KMS-11 (cell line): ENCODE measurements around the gene SELE.

ENCODE experiments used
- H2AFZ ChIP-seq: fragments of 200-600 bp; sonication (generic); 2 replicates; pipeline ENCODE4 v1.6.1; 2016; ENCODE audit warnings: antibody characterized with exemption, mixed run types, low read depth
- H3K27ac ChIP-seq: fragments of 200-600 bp; sonication (generic); 2 replicates; pipeline ENCODE4 v1.6.1; 2016; ENCODE audit warnings: mild to moderate bottlenecking, mixed run types
- H3K27me3 ChIP-seq: fragments of 200-600 bp; sonication (generic); 2 replicates; pipeline ENCODE4 v1.6.1; 2017; ENCODE audit warnings: mild to moderate bottlenecking, low read depth, mixed run types, moderate library complexity; ENCODE audit not compliant: insufficient read depth
- H3K36me3 ChIP-seq: fragments of 200-600 bp; sonication (generic); 2 replicates; pipeline ENCODE4 v1.6.1; 2017; ENCODE audit warnings: mild to moderate bottlenecking, mixed run types; ENCODE audit not compliant: insufficient read depth
- H3K4me1 ChIP-seq: fragments of 200-600 bp; sonication (generic); 2 replicates; pipeline ENCODE4 v1.6.1; 2016; ENCODE audit warnings: mild to moderate bottlenecking, low read depth, mixed run types; ENCODE audit not compliant: poor library complexity, severe bottlenecking
- H3K4me2 ChIP-seq: fragments of 200-600 bp; sonication (generic); 2 replicates; pipeline ENCODE4 v1.7.0; 2016; ENCODE audit warnings: mild to moderate bottlenecking, mixed run types
- H3K4me3 ChIP-seq: fragments of 200-600 bp; sonication (generic); IDR thresholded peaks from 2 replicates; pipeline ENCODE4 v1.6.1; 2017; ENCODE audit warnings: low read depth, low read length, mixed read lengths; ENCODE audit not compliant: insufficient read depth
- H3K79me2 ChIP-seq: fragments of 200-600 bp; sonication (generic); 2 replicates; pipeline ENCODE4 v1.6.1; 2016; ENCODE audit warnings: low read depth, mixed run types; ENCODE audit not compliant: insufficient read depth
- H3K9ac ChIP-seq: fragments of 200-600 bp; sonication (generic); 2 replicates; pipeline ENCODE4 v1.6.1; 2016; ENCODE audit warnings: mild to moderate bottlenecking, mixed run types
- H4K20me1 ChIP-seq: fragments of 200-600 bp; sonication (generic); 2 replicates; pipeline ENCODE4 v1.6.1; 2016; ENCODE audit warnings: mild to moderate bottlenecking, mixed run types; ENCODE audit not compliant: insufficient read depth
- TF ChIP-seq, protein P1 (sequence below): fragments of 200-600 bp; sonication (generic); conservative IDR thresholded peaks from 2 replicates; pipeline ENCODE4 v1.6.1; 2017; ENCODE audit warnings: low read depth, mild to moderate bottlenecking, antibody characterized with exemption, low read length, moderate library complexity, mixed read lengths

SELE gene

DNA sequence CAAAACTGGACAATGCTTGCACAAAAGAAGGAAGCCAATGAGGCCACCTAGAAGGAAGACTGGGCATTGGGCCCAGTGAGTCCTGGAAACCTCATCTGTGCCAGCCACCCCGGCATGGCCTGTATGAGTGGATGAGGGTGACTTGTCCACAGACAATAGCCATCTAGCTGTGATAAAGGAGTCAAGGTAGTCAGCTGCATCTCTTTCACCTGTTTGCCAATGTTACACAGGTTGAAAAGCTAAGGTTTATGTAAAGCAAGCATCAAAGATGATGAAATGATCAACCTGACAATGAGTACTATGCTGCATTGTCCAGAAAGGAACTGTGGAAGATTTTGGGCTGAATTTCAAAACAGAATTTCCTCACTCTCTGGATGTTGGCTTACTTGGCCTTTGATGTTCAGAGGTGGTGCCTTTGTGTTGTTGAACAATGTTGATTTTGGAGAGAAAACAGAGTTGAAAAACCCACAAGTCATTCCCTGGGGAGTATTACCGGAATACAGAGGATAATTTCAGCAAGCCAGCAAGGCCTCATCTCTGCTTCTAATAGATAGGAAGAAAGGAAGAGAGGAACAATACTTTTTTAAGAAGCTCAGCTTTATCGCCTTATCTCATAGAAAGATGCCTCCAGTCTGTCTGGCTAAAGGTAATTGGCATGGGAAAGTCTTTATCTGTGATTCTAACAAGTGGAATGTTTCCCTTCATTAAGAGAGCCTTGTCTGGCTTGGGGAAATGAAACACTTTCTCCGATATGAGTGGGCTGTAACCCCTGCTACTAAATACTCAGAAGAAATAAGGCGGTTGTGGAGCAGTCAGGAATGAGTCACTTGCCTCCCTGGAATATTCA, 11.4 kb upstream of the SELE start:
- Histone ChIP-seq H3K9ac (no peak overlapping the region), H3K27ac (no peak overlapping the region), H3K27me3 (no peaks in the 10 kb centered on the region), H4K20me1 (no peaks in the 10 kb centered on the region), H3K4me2 (no peak overlapping the region), H3K4me3 (no peak overlapping the region), H3K79me2 (no peaks in the 10 kb centered on the region), H2AFZ (no peak overlapping the region), H3K4me1 (no peaks in the 10 kb centered on the region), H3K36me3 (no peaks in the 10 kb centered on the region)
- TF ChIP-seq, protein P1, sequence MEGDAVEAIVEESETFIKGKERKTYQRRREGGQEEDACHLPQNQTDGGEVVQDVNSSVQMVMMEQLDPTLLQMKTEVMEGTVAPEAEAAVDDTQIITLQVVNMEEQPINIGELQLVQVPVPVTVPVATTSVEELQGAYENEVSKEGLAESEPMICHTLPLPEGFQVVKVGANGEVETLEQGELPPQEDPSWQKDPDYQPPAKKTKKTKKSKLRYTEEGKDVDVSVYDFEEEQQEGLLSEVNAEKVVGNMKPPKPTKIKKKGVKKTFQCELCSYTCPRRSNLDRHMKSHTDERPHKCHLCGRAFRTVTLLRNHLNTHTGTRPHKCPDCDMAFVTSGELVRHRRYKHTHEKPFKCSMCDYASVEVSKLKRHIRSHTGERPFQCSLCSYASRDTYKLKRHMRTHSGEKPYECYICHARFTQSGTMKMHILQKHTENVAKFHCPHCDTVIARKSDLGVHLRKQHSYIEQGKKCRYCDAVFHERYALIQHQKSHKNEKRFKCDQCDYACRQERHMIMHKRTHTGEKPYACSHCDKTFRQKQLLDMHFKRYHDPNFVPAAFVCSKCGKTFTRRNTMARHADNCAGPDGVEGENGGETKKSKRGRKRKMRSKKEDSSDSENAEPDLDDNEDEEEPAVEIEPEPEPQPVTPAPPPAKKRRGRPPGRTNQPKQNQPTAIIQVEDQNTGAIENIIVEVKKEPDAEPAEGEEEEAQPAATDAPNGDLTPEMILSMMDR, result no peak

DNA sequence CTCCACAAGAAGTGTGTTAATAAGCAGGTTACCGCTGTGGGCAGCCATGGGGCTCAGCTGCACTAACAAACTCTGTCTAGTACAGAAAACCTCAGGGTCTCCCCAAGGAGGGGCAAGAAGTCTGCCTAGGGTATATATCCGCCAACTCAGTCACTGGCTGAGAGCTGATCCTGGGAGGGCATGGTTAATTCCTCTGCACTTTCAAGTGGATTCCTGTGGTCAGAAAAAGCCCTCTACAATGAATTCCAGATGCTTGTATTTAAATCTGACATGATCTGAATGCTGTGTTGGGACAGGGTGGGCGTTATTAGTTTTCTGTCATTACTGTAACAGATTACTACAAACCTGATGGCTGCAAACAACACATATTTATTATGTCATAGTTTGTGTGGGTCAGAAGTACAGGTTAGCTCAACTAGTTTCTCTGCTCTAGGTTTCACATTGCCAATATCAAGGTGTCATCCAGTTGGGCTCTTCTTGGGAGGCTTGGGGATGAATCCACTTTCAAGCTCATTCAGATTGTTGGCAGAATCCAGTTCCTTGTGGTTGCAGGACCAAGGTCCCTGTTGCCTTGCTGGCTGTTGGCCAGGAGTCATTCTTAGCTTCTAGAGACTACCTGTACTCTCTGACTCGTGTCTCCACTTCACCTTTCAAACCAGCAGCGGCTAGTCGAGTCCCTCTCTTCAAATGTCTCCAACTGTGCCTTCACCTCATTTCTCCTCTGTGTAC, 8.0 kb upstream of the SELE start:
- H3K4me1 ChIP-seq, result no peaks in the 10 kb centered on the region
- H3K79me2 ChIP-seq, result no peaks in the 10 kb centered on the region
- H3K4me3 ChIP-seq, result no peak overlapping the region
- no peak overlapping the region for H3K9ac ChIP-seq
- no peaks in the 10 kb centered on the region for H4K20me1 ChIP-seq
- no peak overlapping the region for H3K27ac ChIP-seq
- H3K36me3 ChIP-seq, result no peaks in the 10 kb centered on the region
- H3K4me2 ChIP-seq, result no peak overlapping the region
- no peaks in the 10 kb centered on the region for H3K27me3 ChIP-seq
- H2AFZ ChIP-seq, result no peak overlapping the region
- TF ChIP-seq, protein P1, result no peak

DNA sequence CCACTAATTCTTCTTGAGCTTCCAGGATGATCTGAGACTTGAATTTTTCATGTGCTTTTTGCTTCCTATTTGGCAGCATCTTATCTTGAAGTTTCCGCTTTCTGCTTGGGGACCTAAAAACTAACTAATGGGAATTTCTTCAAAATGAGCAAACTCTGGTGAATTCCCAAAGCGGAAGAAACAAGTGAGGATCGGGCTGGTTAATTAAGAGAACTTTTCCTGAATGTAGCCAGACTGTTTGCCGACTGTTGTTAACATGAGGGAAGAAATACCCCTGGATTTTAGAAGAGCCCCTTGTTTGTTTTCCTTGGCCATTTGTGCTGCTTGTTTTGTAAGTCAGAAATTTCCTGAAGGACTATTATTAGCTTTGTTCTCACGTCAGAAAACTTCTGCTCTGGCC, 6.1 kb upstream of the SELE start:
- Histone ChIP-seq H3K27ac (no peak overlapping the region), H3K9ac (no peak overlapping the region), H3K36me3 (no peaks in the 10 kb centered on the region), H3K27me3 (no peaks in the 10 kb centered on the region), H3K79me2 (no peaks in the 10 kb centered on the region), H3K4me1 (no peaks in the 10 kb centered on the region), H3K4me3 (no peak overlapping the region), H3K4me2 (no peak overlapping the region), H2AFZ (no peak overlapping the region), H4K20me1 (no peaks in the 10 kb centered on the region)
- TF ChIP-seq, protein P1, result no peak

DNA sequence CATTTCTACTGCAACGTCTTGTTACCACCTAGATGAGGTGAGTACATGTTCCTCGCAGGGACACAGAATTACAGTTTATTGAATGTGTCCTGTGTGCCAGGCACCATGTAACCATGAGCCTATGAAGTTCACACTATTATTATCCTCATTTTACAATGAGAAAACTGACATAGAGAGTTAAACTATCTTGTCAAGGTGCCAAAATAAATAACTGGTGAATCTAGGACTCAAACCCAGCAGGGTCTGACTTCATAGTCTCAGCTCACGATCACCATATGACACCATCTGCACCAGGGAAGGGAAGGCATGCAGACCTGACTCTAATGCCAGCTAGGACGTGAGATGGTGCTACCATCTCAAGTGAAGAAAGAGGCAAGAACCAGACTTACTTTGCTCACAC, 2.4 kb downstream of the SELE start:
- no peaks in the 10 kb centered on the region for H4K20me1 ChIP-seq
- H3K4me1 ChIP-seq, result no peaks in the 10 kb centered on the region
- no peak overlapping the region for H2AFZ ChIP-seq

More for the DNA sequence above, 2.4 kb downstream of the SELE start:
- H3K27me3 ChIP-seq, result no peaks in the 10 kb centered on the region
- no peak overlapping the region for H3K4me2 ChIP-seq
- H3K4me3 ChIP-seq, result no peak overlapping the region
- TF ChIP-seq, protein P1, result no peak
- H3K36me3 ChIP-seq, result no peaks in the 10 kb centered on the region
- no peak overlapping the region for H3K27ac ChIP-seq
- no peak overlapping the region for H3K9ac ChIP-seq
- H3K79me2 ChIP-seq, result no peaks in the 10 kb centered on the region
